ENCODE results near the gene RAPH1. TPM values are rescaled to one million over a fixed set of nuclear protein-coding genes. Genes with fewer than 3 reads are reported as not detected.

The RAPH1 gene
- total and polyA plus RNA-seq, 9 of the 15 experiments (the other 6 are each of a cell fraction or from before 2014, with no cell fraction given): 0.07 to 0.71 (median 0.27) TPM

- FAIRE-seq (no peak), ATAC-seq (no peak), DNase-seq (ENCODE audit: extremely low read depth in 1 of 4, low spot score in 3 of 4) (no peak)
- Histone ChIP-seq H3K9ac (ENCODE audit: insufficient read depth in 1 of 2, low read depth in 2 of 2, low read length in 2 of 2) (no peak overlapping the region), H3K4me1 (replicated peaks in 1 of 2; ENCODE audit: control insufficient read depth in 2 of 2, insufficient read depth in 2 of 2, low read length in 2 of 2) (no peaks in the 10 kb centered on the region), H3K27me3 (ENCODE audit: control insufficient read depth in 2 of 2, insufficient read depth in 2 of 2, low read length in 2 of 2) (peaks cover 2 to 20% of the 10 kb centered on the region in 2 experiments; a peak in 3 of 5 replicates), H3K36me3 (ENCODE audit: control insufficient read depth, insufficient read depth, low read length) (no peaks in the 10 kb centered on the region), H3K4me2 (ENCODE audit: insufficient read depth, low read length) (no peak overlapping the region), H3K79me2 (ENCODE audit: control insufficient read depth, insufficient read depth, low read length) (no peaks in the 10 kb centered on the region), H2AFZ (ENCODE audit: low read depth, low read length) (no peak overlapping the region), H4K20me1 (replicated peaks; ENCODE audit: control insufficient read depth, insufficient read depth, low read length) (no peaks in the 10 kb centered on the region), H3K4me3 (no peak overlapping the region), H3K27ac (ENCODE audit: extremely low read depth, low read depth, low read length) (no peak overlapping the region), H3K9me3 (replicated peaks; ENCODE audit: control insufficient read depth, insufficient read depth, low read depth, low read length) (no peaks in the 10 kb centered on the region), H3K9me1 (ENCODE audit: control insufficient read depth, insufficient read depth, low read length) (no peaks in the 10 kb centered on the region)
- in situ Hi-C loops (cut with MboI) (no loop called here), intact Hi-C loops (cut with micrococcal nuclease) (no loop called here)
- ChIA-PET POLR2A (interaction anchor here (0.5 to 0.7 kb wide), 2 partner anchors 301 to 924 kb away, joined by 3 to 4 read pairs; no protein-coding TSS in a partner anchor), CTCF (ENCODE audit: low intra/inter-chr PET ratio) (no interaction called here)
- BruUV-seq (replicated peaks): no TSS peak
- 13% methylated on average over 1 of the region's 1 CpG for WGBS (ENCODE audit: insufficient coverage, low coverage, missing lambda C conversion rate)
- TF ChIP-seq ZNF398 (CRISPR knock-in tag; IDR thresholded peaks at IDR 0.05) (no peak), MCM3 (IDR thresholded peaks at IDR 0.05) (no peak)
Observed at GRCh38 chr2:203584784-203585183, 49.7 kb upstream of the RAPH1 start.

GRCh38 chr2:203583701-203584100, 48.6 kb upstream of the RAPH1 start:
- H3K4me2 ChIP-seq (ENCODE audit: insufficient read depth, low read length): no peak overlapping the region
- no peak overlapping the region for H3K4me3 ChIP-seq
- WGBS (ENCODE audit: insufficient coverage, low coverage, missing lambda C conversion rate): 0% methylated on average over 2 of the region's 2 CpGs
- no TSS peak for BruUV-seq (replicated peaks)
- H3K9me3 ChIP-seq (replicated peaks; ENCODE audit: control insufficient read depth, insufficient read depth, low read depth, low read length): no peaks in the 10 kb centered on the region
- no peak overlapping the region for H3K27ac ChIP-seq (ENCODE audit: extremely low read depth, low read depth, low read length)
- H4K20me1 ChIP-seq (replicated peaks; ENCODE audit: control insufficient read depth, insufficient read depth, low read length): no peaks in the 10 kb centered on the region
- no peak overlapping the region for H2AFZ ChIP-seq (ENCODE audit: low read depth, low read length)
- peaks cover 2 to 20% of the 10 kb centered on the region in 2 experiments; a peak in 3 of 5 replicates for H3K27me3 ChIP-seq (ENCODE audit: control insufficient read depth in 2 of 2, insufficient read depth in 2 of 2, low read length in 2 of 2)
- DNase-seq (ENCODE audit: extremely low read depth in 1 of 4, low spot score in 3 of 4): no peak
- in situ Hi-C loops (cut with MboI): no loop called here
- no peaks in the 10 kb centered on the region for H3K4me1 ChIP-seq (replicated peaks in 1 of 2; ENCODE audit: control insufficient read depth in 2 of 2, insufficient read depth in 2 of 2, low read length in 2 of 2)
- H3K9me1 ChIP-seq (ENCODE audit: control insufficient read depth, insufficient read depth, low read length): no peaks in the 10 kb centered on the region
- CTCF ChIA-PET (ENCODE audit: low intra/inter-chr PET ratio): no interaction called here
- no peak for TF ChIP-seq E2F6 (IDR thresholded peaks at IDR 0.05; ENCODE audit: borderline replicate concordance in 1 of 2, extremely low read depth in 1 of 2, insufficient read depth in 1 of 2, insufficient read length in 1 of 2, low read depth in 1 of 2, low read length in 1 of 2, poor library complexity in 1 of 2, severe bottlenecking in 1 of 2)
- TF ChIP-seq NR2C1 (IDR thresholded peaks at IDR 0.05): no peak
- TF ChIP-seq NR2C1 (tag; IDR thresholded peaks at IDR 0.05): no peak
- TF ChIP-seq ESRRA (IDR thresholded peaks at IDR 0.05; ENCODE audit: borderline replicate concordance, low read depth): no peak
- TF ChIP-seq ZBTB49 (CRISPR knock-in tag; IDR thresholded peaks at IDR 0.05; ENCODE audit: borderline replicate concordance): no peak
- no peak for TF ChIP-seq ZBTB1 (CRISPR knock-in tag; IDR thresholded peaks at IDR 0.05; ENCODE audit: borderline replicate concordance, low read depth)
- no peak for TF ChIP-seq PHF20 (IDR thresholded peaks at IDR 0.05; ENCODE audit: partially characterized antibody)
- no peak for TF ChIP-seq HIVEP1 (CRISPR knock-in tag; IDR thresholded peaks at IDR 0.05)
- H3K36me3 ChIP-seq (ENCODE audit: control insufficient read depth, insufficient read depth, low read length): no peaks in the 10 kb centered on the region
- no peak for ATAC-seq
- POLR2A ChIA-PET: interaction anchor here (0.6 kb wide), 1 partner anchor 1569 kb away, joined by 3 read pairs; no protein-coding TSS in a partner anchor
- no peak overlapping the region for H3K9ac ChIP-seq (ENCODE audit: insufficient read depth in 1 of 2, low read depth in 2 of 2, low read length in 2 of 2)
- H3K79me2 ChIP-seq (ENCODE audit: control insufficient read depth, insufficient read depth, low read length): no peaks in the 10 kb centered on the region
- intact Hi-C loops (cut with micrococcal nuclease): no loop called here
- no peak for FAIRE-seq

Measured in K562 (cell line).